Transverse colon (tissue), 4 donors: ENCODE results near the gene POLR3GL. TPM values are rescaled to one million over a fixed set of nuclear protein-coding genes. Genes with fewer than 3 reads are reported as not detected.
"Not testable (repeated sequence)": the region's sequence is repeated elsewhere in the genome, so short reads cannot be mapped to it uniquely, and the experiment has no call there.

Experiments
- DNase-seq: peaks from one replicate; pipeline ENCODE4 v3.0.0-alpha.2; 2019
- H3K27ac ChIP-seq, 4 donors: fragments of 200-600 bp; sonication (generic); 2 replicates each; pipeline ENCODE4 v1.5.1; 2016 to 2018; ENCODE audit warnings: inconsistent platforms in 4 of 4
- H3K27me3 ChIP-seq: fragments of 200-600 bp; sonication (generic); 2 replicates; pipeline ENCODE4 v1.5.1; 2017; ENCODE audit warnings: inconsistent platforms
- H3K36me3 ChIP-seq, 4 donors: fragments of 200-600 bp; sonication (generic); 2 replicates each; pipeline ENCODE4 v1.5.1; 2017 to 2019; ENCODE audit warnings: inconsistent platforms in 4 of 4
- H3K4me1 ChIP-seq, 4 donors: fragments of 200-600 bp; sonication (generic); 2 replicates each; pipeline ENCODE4 v1.5.1; 2017 to 2020; ENCODE audit warnings: inconsistent platforms in 4 of 4
- H3K4me3 ChIP-seq, 4 donors: fragments of 200-600 bp; sonication (generic); 1 replicate in 1 of 4; 2 replicates in 3 of 4; pipeline versions ENCODE4 v1.5.1 to v1.6.1; 2017 to 2019; ENCODE audit warnings: inconsistent platforms in 4 of 4
- H3K9me3 ChIP-seq, 2 donors: fragments of 200-600 bp; sonication (generic); 2 replicates each; pipeline ENCODE4 v1.5.1; 2017 to 2019; ENCODE audit warnings: inconsistent platforms in 2 of 2
- CTCF ChIP-seq, 5 experiments: fragments of 200-600 bp in 3 of 5; fragments of 450-650 bp in 2 of 5; sonication (generic) in 3 of 5; IDR thresholded peaks; 1 replicate in 2 of 5; 2 replicates in 3 of 5; pipeline ENCODE4 v1.5.1; 2016 to 2017; ENCODE audit warnings: antibody characterized with exemption in 5 of 5, inconsistent platforms in 3 of 5, mild to moderate bottlenecking in 2 of 5, moderate library complexity in 1 of 5
- EP300 ChIP-seq: sonication (generic); formaldehyde crosslinking; IDR thresholded peaks from one replicate; pipeline ENCODE4 v1.6.1; 2017; ENCODE audit warnings: antibody characterized with exemption, low read depth
- POLR2A ChIP-seq: fragments of 450-650 bp; IDR thresholded peaks from one replicate; pipeline ENCODE4 v1.6.1; 2016; ENCODE audit warnings: antibody characterized with exemption, mild to moderate bottlenecking, moderate library complexity
- POLR2AphosphoS5 ChIP-seq, 3 donors: sonication (generic); formaldehyde crosslinking; IDR thresholded peaks; one replicate each; pipeline ENCODE4 v1.6.1; 2016; ENCODE audit warnings: antibody characterized with exemption in 3 of 3
- WGBS, 2 donors: methylation state at CpG; one replicate each; pipeline ENCODE4 v1.1.5; 2018; ENCODE audit warnings: low coverage in 1 of 2; 5-methylcytosine and 5-hydroxymethylcytosine counted together
- in situ Hi-C, 4 donors: fragments of 200-750 bp; cut with MboI; loops; one replicate each; pipeline versions ENCODE4 v1.15.0 to v1.15.1; 2017; ENCODE audit warnings: low sequenced_read_pairs in 3 of 4, low pct_ligation_motif_present in 1 of 4, low pct_unique_long_range_greater_than_20kb in 1 of 4
- intact Hi-C: fragments of 100-400 bp; cut with DNase I; formaldehyde crosslinking; loops from one replicate; pipeline ENCODE4 v1.15.1; 2023; ENCODE audit warnings: low total_unique reads
- total RNA-seq, 4 donors: library from RNA; depleted of rRNA; stranded (reverse); fragments of >200 nt; gene quantifications; one replicate each; pipeline ENCODE4 v1.1.0, GENCODE V29; 2016

Gene POLR3GL
- total RNA-seq, 4 donors from 2014 or later, result 1.2 to 23.7 (median 14.4) TPM

- Histone ChIP-seq H3K27me3 (peaks cover 48% of the 10 kb centered on the region), H3K9me3 (no peaks in the 10 kb centered on the region), H3K27ac (no peak within 1 kb of the TSS), H3K4me1 (peaks cover 0 to 10% (median 7%) of the 10 kb centered on the region in 4 donors), H3K4me3 (no peak within 1 kb of the TSS), H3K36me3 (no peaks in the 10 kb centered on the region)
- 46 to 67% methylated on average over 3 to 5 of the region's 5 CpGs for WGBS, 2 donors
- TF ChIP-seq POLR2AphosphoS5 (IDR thresholded peaks at IDR 0.05) (no peak), EP300 (no peak), CTCF (IDR thresholded peaks at IDR 0.05) (no peak), POLR2A (no peak)
- no peak for DNase-seq
- intact Hi-C loops (no loop called here), in situ Hi-C loops (loop anchor here in 1 of 4 donors (10.0 to 25.0 kb wide), 2 partner anchors 47 to 135 kb away; partner anchors contain the start of gene ANKRD35)
These were observed 57.3 kb downstream of the POLR3GL start, which contains the start of gene HJV for GRCh38 chr1:146021622-146022402. Gene HJV (minus strand): TSS chr1:146021735. CDS start chr1:146020231, 1,504 bp downstream.

DNA sequence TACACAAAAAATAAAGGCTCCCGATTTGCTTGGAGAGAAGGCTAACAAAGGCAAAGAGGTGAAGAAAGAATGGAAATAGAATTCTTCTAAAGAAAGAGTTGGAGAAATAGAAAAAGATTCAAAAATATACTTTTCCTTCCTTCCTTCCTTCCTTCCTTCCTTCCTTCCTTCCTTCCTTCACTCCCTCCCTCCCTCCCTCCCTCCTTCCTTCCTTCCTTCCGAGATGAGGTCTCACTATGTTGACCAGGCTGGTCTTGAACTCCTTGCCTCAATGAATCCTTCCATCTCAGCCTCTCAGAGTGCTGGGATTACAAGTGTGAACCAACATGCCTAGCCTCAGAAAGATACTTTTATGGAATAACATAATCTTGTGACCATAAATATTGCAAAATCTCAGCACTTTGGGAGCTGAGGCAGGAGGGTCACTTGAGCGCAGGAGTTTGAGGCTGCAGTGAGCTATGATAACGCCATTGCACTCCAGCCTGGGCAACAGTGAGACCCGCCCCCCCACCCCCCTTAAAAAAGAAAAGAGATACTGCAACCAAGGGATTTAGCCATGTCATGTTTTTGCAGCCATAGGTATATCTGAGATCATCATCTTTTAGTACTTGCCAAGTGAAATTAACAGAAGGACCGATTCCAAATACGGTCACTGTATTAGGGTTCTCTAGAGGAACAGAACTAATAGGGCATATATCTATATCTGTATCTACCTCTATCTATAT lies 58.1 kb downstream of the POLR3GL start:
- H3K27ac ChIP-seq, result no peak overlapping the region
- H3K36me3 ChIP-seq, result no peaks in the 10 kb centered on the region
- 80 to 81% methylated on average over 6 to 7 of the region's 7 CpGs for WGBS, 2 donors
- no peak overlapping the region for H3K4me3 ChIP-seq
- no peak for TF ChIP-seq CTCF (IDR thresholded peaks at IDR 0.05)
- TF ChIP-seq EP300, result no peak
- TF ChIP-seq POLR2AphosphoS5 (IDR thresholded peaks at IDR 0.05), result no peak
- no peak for TF ChIP-seq POLR2A
- intact Hi-C loops (no loop called here), in situ Hi-C loops (loop anchor here in 1 of 4 donors (10.0 to 25.0 kb wide), 2 partner anchors 48 to 135 kb away; partner anchors contain the start of gene ANKRD35)
- H3K4me1 ChIP-seq, result peaks cover 0 to 10% (median 7%) of the 10 kb centered on the region in 4 donors
- DNase-seq, result no peak
- no peaks in the 10 kb centered on the region for H3K9me3 ChIP-seq
- H3K27me3 ChIP-seq, result peaks cover 48% of the 10 kb centered on the region

DNA sequence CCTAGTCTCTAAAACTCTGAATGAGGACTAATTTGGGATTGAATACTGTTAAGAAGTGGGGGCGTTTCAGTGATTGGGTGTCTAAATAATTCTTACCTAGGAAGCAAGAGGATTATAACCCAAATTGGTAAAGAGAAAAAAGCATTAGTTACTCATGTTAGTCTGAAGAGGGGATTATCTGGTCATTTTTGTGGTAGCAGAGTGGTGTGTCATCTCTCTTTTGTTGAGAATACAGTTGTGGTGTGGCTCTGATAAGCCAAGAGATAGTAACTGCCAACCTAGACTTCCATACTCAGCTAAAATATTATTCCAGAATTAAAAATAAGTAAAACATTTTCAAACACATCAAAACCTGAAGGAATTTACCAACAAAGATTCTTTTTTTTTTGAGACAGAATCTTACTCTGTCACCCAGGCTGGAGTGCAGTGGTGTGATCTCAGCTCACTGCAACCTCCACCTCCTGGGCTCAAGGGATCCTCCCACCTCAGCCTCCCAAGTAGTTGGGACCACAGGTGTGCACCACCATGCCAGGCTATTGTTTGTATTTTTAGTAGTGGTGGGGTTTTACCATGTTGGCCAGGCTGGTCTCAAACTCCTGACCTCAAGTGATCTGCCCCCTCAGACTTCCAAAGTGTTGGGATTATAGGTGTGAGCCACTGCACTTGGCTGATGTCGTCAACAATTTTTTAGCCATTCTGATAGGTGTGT lies 61.5 kb downstream of the POLR3GL start:
- WGBS, 2 donors, result 79% methylated on average over 2 of the region's 2 CpGs

GRCh38 chr1:146026650-146027049 lies 62.2 kb downstream of the POLR3GL start:
- DNase-seq, H3K9me3 ChIP-seq, H3K4me3 ChIP-seq, H3K27ac ChIP-seq, intact Hi-C loops, H3K36me3 ChIP-seq, H3K4me1 ChIP-seq: not testable (repeated sequence)
- in situ Hi-C loops, result loop anchor here in 1 of 4 donors (10.0 kb wide), 1 partner anchor 52 kb away; no protein-coding TSS in a partner anchor
- WGBS, 2 donors, result 63 to 83% methylated on average over 1 of the region's 1 CpG
- H3K27me3 ChIP-seq, result peaks cover 16% of the 10 kb centered on the region

More for the DNA sequence above, 61.5 kb downstream of the POLR3GL start:
- H3K4me3 ChIP-seq, H3K27ac ChIP-seq, H3K36me3 ChIP-seq, H3K9me3 ChIP-seq, intact Hi-C loops, H3K4me1 ChIP-seq, DNase-seq: not testable (repeated sequence)
- peaks cover 24% of the 10 kb centered on the region for H3K27me3 ChIP-seq
- in situ Hi-C loops, result loop anchor here in 1 of 4 donors (10.0 kb wide), 1 partner anchor 51 kb away; no protein-coding TSS in a partner anchor

Other genes with a start within 250 kb of the POLR3GL start
- 1 to 10 TPM in 1 of 4 donors, under 1 TPM in 1, not detected in 2; 0.82 to 1.6 TPM for gene CD160, start 245.2 kb upstream of the POLR3GL start, total RNA-seq
- 10 to 100 TPM in 3 of 4 donors, 1 to 10 TPM in 1; 6.4 to 21.5 (median 13.3) TPM for gene RNF115, start 140.6 kb upstream of the POLR3GL start, total RNA-seq
- 10 to 100 TPM; 13.1 to 77.2 (median 29.0) TPM for gene POLR3C, start 140.5 kb upstream of the POLR3GL start, total RNA-seq
- gene NUDT17, start 119.1 kb upstream of the POLR3GL start, total RNA-seq, result 1 to 10 TPM in 2 of 4 donors, under 1 TPM in 1, not detected in 1; 0.95 to 2.2 (median 1.1) TPM
- gene PIAS3, start 105.6 kb upstream of the POLR3GL start, total RNA-seq, result 10 to 100 TPM; 10.2 to 71.6 (median 17.8) TPM
- 1 to 10 TPM in 3 of 4 donors, not detected in 1; 1.1 to 1.8 (median 1.4) TPM for gene ANKRD35, start 78.8 kb upstream of the POLR3GL start, total RNA-seq
- gene ITGA10, start 54.6 kb upstream of the POLR3GL start, total RNA-seq, result 10 to 100 TPM in 1 of 4 donors, 1 to 10 TPM in 3; 2.2 to 18.1 (median 5.4) TPM
- 10 to 100 TPM in 3 of 4 donors, 1 to 10 TPM in 1; 8.8 to 38.9 (median 27.0) TPM for gene PEX11B, start 46.0 kb upstream of the POLR3GL start, total RNA-seq
- 100 to 1,000 TPM in 2 of 4 donors, 10 to 100 TPM in 2; 23.6 to 122 (median 99.1) TPM for gene RBM8A, start 37.2 kb upstream of the POLR3GL start, total RNA-seq
- 10 to 100 TPM in 2 of 4 donors, 1 to 10 TPM in 2; 7.2 to 12.5 (median 9.8) TPM for gene LIX1L, start 6.7 kb upstream of the POLR3GL start, total RNA-seq
- 1 to 10 TPM in 1 of 4 donors, under 1 TPM in 2, not detected in 1; 0.41 to 4.1 (median 0.64) TPM for gene ANKRD34A, start 115 bp upstream of the POLR3GL start, total RNA-seq
- 1,000 to 10,000 TPM in 2 of 4 donors, 100 to 1,000 TPM in 2; 296 to 2,602 (median 982) TPM for gene TXNIP, start 31.9 kb downstream of the POLR3GL start, total RNA-seq
- under 1 TPM in 1 of 4 donors, not detected in 3; 0.27 TPM for gene HJV, start 57.0 kb downstream of the POLR3GL start, total RNA-seq
- gene NBPF10, start 180.1 kb downstream of the POLR3GL start, total RNA-seq, result 1 to 10 TPM; 1.9 to 7.2 (median 2.3) TPM